Nephron progenitor cell (in vitro differentiated cells): ENCODE data around the gene DDX27.

Experiments
- DNase-seq: peaks from one replicate; pipeline ENCODE4 v3.0.0; 2021
- H3K27ac Mint-ChIP-seq: 2 replicates; pipeline ENCODE4 v1.8.0; 2021; ENCODE audit warnings: mild to moderate bottlenecking, moderate library complexity, mixed read lengths
- H3K27me3 Mint-ChIP-seq: 2 replicates; pipeline ENCODE4 v1.8.0; 2021; ENCODE audit warnings: mild to moderate bottlenecking, low read depth, mixed read lengths; ENCODE audit not compliant: poor library complexity
- H3K36me3 Mint-ChIP-seq: 2 replicates; pipeline ENCODE4 v1.8.0; 2021; ENCODE audit warnings: low read depth, mixed read lengths
- H3K4me1 Mint-ChIP-seq: 2 replicates; pipeline ENCODE4 v1.8.0; 2021; ENCODE audit warnings: mixed read lengths
- H3K4me3 Mint-ChIP-seq: 2 replicates; pipeline ENCODE4 v1.8.0; 2021; ENCODE audit warnings: mild to moderate bottlenecking, moderate library complexity, mixed read lengths
- H3K9me3 Mint-ChIP-seq: 2 replicates; pipeline ENCODE4 v1.8.0; 2021; ENCODE audit warnings: mild to moderate bottlenecking, moderate library complexity, mixed read lengths
- TF ChIP-seq, protein P1 (sequence below): fragments of 200-600 bp; sonication (generic); IDR thresholded peaks from 2 replicates; pipeline ENCODE4 v1.5.0; 2021; ENCODE audit warnings: antibody characterized with exemption

Gene DDX27

DNA sequence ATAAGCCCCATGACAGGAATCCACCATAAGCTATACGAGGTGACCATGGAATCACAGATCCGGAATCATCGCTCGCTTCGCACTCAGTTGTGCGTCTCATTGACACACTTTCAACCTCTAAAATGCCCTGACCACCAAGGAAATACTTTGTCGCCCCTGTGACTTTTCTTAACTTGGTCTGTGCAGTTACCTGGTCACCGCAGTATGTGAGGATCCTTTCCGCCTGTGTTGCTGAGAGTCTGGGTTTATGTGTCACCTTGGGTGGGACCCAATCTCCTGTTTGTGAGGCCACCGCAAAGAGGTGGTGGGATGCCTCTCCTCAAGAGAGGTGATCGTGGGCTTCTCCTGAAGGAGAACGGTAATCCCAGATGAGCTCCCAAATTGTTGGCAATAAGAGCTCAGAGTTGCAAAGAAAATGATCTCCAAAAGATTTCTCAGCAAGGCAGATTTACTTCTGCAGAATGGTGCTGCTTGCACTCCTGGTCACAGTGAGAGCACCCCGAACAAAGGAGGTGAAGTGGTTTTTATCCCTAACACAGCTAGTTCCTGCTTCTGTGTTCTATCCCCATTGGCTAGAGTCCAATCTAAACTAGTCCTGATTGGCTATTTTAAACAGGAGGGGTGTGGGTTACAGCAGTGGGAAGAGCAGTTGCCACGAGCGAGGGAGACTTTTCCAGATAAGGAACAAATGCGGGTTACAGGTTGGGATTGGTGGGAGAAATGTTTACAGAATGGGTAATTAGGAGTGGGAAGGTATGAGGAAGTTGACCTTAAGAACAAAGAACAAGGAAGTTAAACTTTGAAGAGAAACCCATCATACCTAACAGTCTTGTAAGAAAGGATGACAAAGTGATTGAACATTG lies 67.7 kb downstream of the DDX27 start:
- H3K9me3 Mint-ChIP-seq, result peaks cover 55% of the 10 kb centered on the region
- H3K27me3 Mint-ChIP-seq, result no peaks in the 10 kb centered on the region
- peaks cover 53% of the 10 kb centered on the region for H3K4me1 Mint-ChIP-seq
- H3K27ac Mint-ChIP-seq, result peak overlapping the region; percentile 93
- TF ChIP-seq, protein P1, sequence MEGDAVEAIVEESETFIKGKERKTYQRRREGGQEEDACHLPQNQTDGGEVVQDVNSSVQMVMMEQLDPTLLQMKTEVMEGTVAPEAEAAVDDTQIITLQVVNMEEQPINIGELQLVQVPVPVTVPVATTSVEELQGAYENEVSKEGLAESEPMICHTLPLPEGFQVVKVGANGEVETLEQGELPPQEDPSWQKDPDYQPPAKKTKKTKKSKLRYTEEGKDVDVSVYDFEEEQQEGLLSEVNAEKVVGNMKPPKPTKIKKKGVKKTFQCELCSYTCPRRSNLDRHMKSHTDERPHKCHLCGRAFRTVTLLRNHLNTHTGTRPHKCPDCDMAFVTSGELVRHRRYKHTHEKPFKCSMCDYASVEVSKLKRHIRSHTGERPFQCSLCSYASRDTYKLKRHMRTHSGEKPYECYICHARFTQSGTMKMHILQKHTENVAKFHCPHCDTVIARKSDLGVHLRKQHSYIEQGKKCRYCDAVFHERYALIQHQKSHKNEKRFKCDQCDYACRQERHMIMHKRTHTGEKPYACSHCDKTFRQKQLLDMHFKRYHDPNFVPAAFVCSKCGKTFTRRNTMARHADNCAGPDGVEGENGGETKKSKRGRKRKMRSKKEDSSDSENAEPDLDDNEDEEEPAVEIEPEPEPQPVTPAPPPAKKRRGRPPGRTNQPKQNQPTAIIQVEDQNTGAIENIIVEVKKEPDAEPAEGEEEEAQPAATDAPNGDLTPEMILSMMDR, result no peak
- no peak for DNase-seq
- peaks cover 100% of the 10 kb centered on the region for H3K36me3 Mint-ChIP-seq
- H3K4me3 Mint-ChIP-seq, result peak overlapping the region; percentile 46

DNA sequence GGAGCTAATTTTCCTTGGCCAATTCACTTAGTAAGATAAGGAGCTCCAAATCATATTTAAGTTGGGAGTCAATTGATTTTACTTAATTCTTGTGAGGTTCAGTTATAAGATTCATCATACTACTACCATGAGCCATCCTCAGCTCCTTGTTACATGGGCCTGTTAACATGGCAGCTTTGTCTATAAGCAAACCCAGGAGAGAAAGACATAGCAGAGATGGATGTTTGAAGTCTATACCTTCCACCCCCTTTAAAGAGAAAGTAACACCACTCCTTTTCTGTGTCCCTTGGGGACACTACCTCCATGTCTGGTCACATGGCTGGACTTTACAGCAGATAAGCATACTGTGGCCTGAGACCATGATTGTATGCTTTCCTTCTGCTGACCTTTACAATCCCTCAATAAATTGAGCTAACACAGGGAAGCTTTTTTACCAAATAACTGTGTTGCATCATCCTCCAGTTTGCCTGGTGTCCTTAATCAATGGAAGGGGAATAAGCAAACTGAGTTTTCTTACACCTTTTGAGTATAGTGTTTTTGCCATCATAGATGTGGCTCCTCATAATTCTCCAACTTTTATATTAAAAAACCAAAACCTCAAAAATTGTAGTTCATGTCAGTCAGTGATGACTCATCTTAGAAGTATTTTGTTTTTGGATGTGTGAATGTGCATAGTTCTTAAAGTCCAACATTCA lies 68.5 kb downstream of the DDX27 start:
- H3K27me3 Mint-ChIP-seq, result no peaks in the 10 kb centered on the region
- H3K9me3 Mint-ChIP-seq, result peaks cover 47% of the 10 kb centered on the region
- TF ChIP-seq, protein P1, result no peak
- no peak for DNase-seq
- H3K4me1 Mint-ChIP-seq, result peaks cover 45% of the 10 kb centered on the region
- H3K36me3 Mint-ChIP-seq, result peaks cover 100% of the 10 kb centered on the region
- H3K4me3 Mint-ChIP-seq, result no peak overlapping the region
- peak overlapping the region; percentile 93 for H3K27ac Mint-ChIP-seq

DNA sequence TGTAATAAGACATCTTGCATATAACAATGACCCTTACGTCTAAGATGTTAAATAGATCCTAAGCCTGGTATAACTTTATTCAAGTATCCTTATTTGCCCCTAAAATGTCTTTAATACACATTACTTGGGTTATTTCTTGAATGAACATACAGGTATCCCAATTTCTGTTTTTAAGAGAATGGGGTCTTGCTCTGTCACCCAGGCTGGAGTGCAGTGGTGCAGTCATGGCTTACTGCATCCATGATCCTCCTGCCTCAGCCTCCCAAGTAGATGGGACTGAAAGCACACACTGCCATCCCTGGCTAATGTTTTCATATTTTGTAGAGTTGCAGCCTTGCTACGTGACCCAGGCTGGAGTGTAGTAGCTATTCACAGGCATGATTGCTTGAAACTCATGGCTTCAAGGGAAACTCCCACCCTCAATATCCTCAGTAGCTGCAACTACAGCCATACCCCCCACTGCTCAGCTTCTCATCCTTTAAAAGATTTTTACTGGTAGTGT lies 69.1 kb downstream of the DDX27 start:
- Mint-ChIP-seq H3K36me3 (peaks cover 100% of the 10 kb centered on the region), H3K27ac (no peak overlapping the region), H3K9me3 (peaks cover 41% of the 10 kb centered on the region), H3K4me3 (no peak overlapping the region), H3K27me3 (no peaks in the 10 kb centered on the region), H3K4me1 (peaks cover 39% of the 10 kb centered on the region)
- DNase-seq, result no peak
- TF ChIP-seq, protein P1, result no peak

DNA sequence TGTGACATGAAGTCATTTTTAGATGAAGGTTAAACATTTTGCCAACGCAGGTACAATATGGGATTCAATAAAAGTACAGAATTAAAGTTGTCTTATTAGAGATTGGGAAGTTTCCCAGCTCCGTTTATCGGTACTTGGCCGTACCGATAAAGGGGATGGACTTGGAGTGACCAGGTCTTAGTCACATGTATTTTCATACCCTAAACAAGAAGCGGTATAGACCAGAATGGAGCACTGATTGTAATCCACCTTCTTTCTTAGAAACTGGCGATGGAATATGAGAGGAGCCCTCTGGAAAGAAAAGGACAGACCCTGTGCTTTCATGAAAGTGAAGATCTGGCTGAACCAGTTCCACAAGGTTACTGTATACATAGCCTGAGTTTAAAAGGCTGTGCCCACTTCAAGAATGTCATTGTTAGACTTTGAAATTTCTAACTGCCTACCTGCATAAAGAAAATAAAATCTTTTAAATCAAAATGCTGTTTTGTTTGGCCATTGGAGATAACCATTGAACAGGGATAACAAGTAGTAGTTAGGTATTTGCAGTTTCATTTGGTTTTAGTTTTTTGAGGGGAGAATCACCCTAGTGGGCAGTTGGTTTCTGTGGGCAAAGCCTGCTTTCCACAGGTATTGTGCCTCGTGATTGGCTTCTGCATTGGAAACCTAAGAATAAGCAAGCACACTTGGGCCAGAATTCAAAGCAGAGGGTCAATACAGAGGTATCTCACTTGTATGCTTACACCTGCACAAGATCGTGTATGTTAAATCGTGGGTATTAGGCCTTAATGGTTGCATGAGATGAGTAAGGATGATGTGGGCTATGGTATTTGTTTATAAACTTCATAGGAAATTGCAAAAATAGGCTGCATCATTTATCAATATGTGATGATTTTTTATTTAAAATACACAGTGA lies 69.8 kb downstream of the DDX27 start:
- no peaks in the 10 kb centered on the region for H3K27me3 Mint-ChIP-seq
- H3K27ac Mint-ChIP-seq, result no peak overlapping the region
- H3K4me1 Mint-ChIP-seq, result peaks cover 32% of the 10 kb centered on the region
- TF ChIP-seq, protein P1, result no peak
- H3K4me3 Mint-ChIP-seq, result no peak overlapping the region
- peaks cover 97% of the 10 kb centered on the region for H3K36me3 Mint-ChIP-seq
- H3K9me3 Mint-ChIP-seq, result peaks cover 34% of the 10 kb centered on the region
- DNase-seq, result no peak

DNA sequence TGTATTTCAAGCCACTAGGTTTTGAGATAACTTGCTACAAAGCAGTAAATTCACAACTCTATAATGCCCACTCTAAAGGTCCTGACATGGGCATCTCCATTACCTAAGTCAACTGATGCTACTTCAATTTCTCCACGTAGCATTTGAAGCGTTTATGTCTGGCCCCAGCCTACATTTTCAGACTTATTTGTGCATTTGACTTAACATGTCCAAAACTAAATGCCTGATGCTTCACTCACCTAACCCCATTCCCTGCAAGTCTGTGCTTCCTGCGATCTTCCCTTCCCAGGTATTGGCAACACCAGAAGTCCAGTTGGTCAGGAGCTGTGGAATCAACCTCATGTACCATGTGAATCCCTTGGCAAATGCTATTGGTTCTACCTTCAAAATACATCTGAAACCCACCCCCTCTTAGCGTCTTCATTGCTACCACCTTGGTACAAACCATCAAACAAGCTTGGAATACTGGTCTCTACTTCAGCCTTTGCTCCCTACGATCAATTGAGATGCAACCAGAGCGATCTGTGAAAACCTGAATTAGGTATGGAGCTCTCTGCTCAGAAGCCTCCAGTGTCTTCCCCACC lies 71.5 kb downstream of the DDX27 start:
- peaks cover 92% of the 10 kb centered on the region for H3K36me3 Mint-ChIP-seq
- H3K4me1 Mint-ChIP-seq, result peaks cover 16% of the 10 kb centered on the region
- no peaks in the 10 kb centered on the region for H3K27me3 Mint-ChIP-seq
- DNase-seq, result no peak
- TF ChIP-seq, protein P1, result no peak
- H3K4me3 Mint-ChIP-seq, result no peak overlapping the region
- H3K27ac Mint-ChIP-seq, result peak overlapping the region; percentile 93
- H3K9me3 Mint-ChIP-seq, result peaks cover 19% of the 10 kb centered on the region
